H1 (cell line): ENCODE data around the gene PIK3R4. TPM values are rescaled to one million over a fixed set of nuclear protein-coding genes. Genes with fewer than 3 reads are reported as not detected.

Experiments
- ATF2 ChIP-seq: IDR thresholded peaks from 2 replicates; pipeline ENCODE4 v1.6.1; 2012; ENCODE audit warnings: low read length, inconsistent platforms
- BACH1 ChIP-seq: IDR thresholded peaks from 2 replicates; pipeline ENCODE4 v1.6.1; 2012; ENCODE audit warnings: low read length, improper control_type of control experiment
- CHD1 ChIP-seq: IDR thresholded peaks from 2 replicates; pipeline ENCODE4 v1.6.1; 2012; ENCODE audit warnings: low read depth, low read length, improper control_type of control experiment
- CTBP2 ChIP-seq: IDR thresholded peaks from 2 replicates; pipeline ENCODE4 v1.7.0; 2011; ENCODE audit warnings: borderline replicate concordance, mild to moderate bottlenecking, moderate library complexity, mixed read lengths, low read length; ENCODE audit not compliant: insufficient read depth, insufficient read length
- CTCF ChIP-seq, 3 experiments: IDR thresholded peaks; 1 replicate in 2 of 3; 2 replicates in 1 of 3; pipeline versions ENCODE4 v1.5.1 to v1.6.1; 2011; ENCODE audit warnings: low read length in 3 of 3, mild to moderate bottlenecking in 3 of 3, inconsistent platforms in 2 of 3, low read depth in 1 of 3, moderate library complexity in 1 of 3; ENCODE audit not compliant: insufficient read depth in 1 of 3; ENCODE audit errors: control extremely low read depth in 1 of 3
- GABPA ChIP-seq: IDR thresholded peaks from 2 replicates; pipeline ENCODE4 v1.6.1; 2011; ENCODE audit warnings: mild to moderate bottlenecking, low read length, moderate library complexity, borderline replicate concordance; ENCODE audit not compliant: insufficient read depth
- HDAC6 ChIP-seq: IDR thresholded peaks from one replicate; pipeline ENCODE4 v1.7.1; 2012; ENCODE audit warnings: low read depth, mild to moderate bottlenecking, inconsistent platforms, low read length, moderate library complexity
- JUN ChIP-seq: IDR thresholded peaks from 2 replicates; pipeline ENCODE4 v1.6.1; 2011; ENCODE audit warnings: low read depth, mild to moderate bottlenecking, improper control_type of control experiment, low read length
- PHF8 ChIP-seq: fragments of 200-600 bp; sonication (generic); conservative IDR thresholded peaks from 2 replicates; pipeline ENCODE4 v1.7.1; 2012; ENCODE audit warnings: low read depth, mild to moderate bottlenecking, inconsistent platforms, low read length, moderate library complexity
- SIN3A ChIP-seq, 2 experiments: IDR thresholded peaks in 1 of 2; conservative IDR thresholded peaks in 1 of 2; 2 replicates each; pipeline ENCODE4 v1.6.1; 2011 to 2012; ENCODE audit warnings: low read length in 2 of 2, improper control_type of control experiment in 1 of 2, low read depth in 1 of 2, mild to moderate bottlenecking in 1 of 2
- SIX5 ChIP-seq: IDR thresholded peaks from 2 replicates; pipeline ENCODE4 v1.6.1; 2011; ENCODE audit warnings: mild to moderate bottlenecking, low read depth, low read length
- SP4 ChIP-seq: IDR thresholded peaks from 2 replicates; pipeline ENCODE4 v1.6.1; 2012; ENCODE audit warnings: low read length, inconsistent platforms
- TAF7 ChIP-seq: optimal IDR thresholded peaks from 2 replicates; pipeline ENCODE3; 2011; ENCODE audit warnings: low read depth, mild to moderate bottlenecking, inconsistent platforms, low read length, moderate library complexity, borderline replicate concordance
- YY1 ChIP-seq: IDR thresholded peaks from 2 replicates; pipeline ENCODE4 v1.6.1; 2011; ENCODE audit warnings: low read depth, mild to moderate bottlenecking, low read length
- polyA plus RNA-seq, 7 experiments: library from polyadenylated mRNA; depleted of rRNA in 3 of 7; stranded (reverse) in 5 of 7; unstranded in 2 of 7; fragments of >200 nt in 5 of 7; fragments of 200-250 nt in 2 of 7; gene quantifications; 1 replicate in 5 of 7; 2 replicates in 1 of 7; 4 replicates in 1 of 7; pipeline versions ENCODE4 v1.2.1 to v1.2.3, GENCODE V29; 2011 to 2013; ENCODE audit warnings: missing spikeins in 2 of 7, mixed read lengths in 2 of 7
- total RNA-seq: library from RNA; stranded (reverse); fragmentation: NEBNext Ultra II Directional; extraction: Animal tissue kit (Norgen Biotek cat#: 25700); gene quantifications from 2 replicates; pipeline ENCODE4 v1.2.1, GENCODE V29; 2021

PIK3R4 gene
- total and polyA plus RNA-seq, 2 of the 8 experiments (the other 6 are each of a cell fraction or from before 2014, with no cell fraction given) = 43.8 to 87.4 TPM

- no peak for TF ChIP-seq TAF7
- no peak for TF ChIP-seq BACH1
- TF ChIP-seq CTBP2 = no peak
- no peak for TF ChIP-seq SP4
- no peak for TF ChIP-seq YY1
- TF ChIP-seq HDAC6 = no peak
- no peak for TF ChIP-seq PHF8
- TF ChIP-seq SIX5 = no peak
- TF ChIP-seq ATF2 = no peak
- TF ChIP-seq JUN = no peak
- no peak for TF ChIP-seq CHD1
- TF ChIP-seq SIN3A (conservative IDR thresholded peaks at IDR 0.05 in 1 of 2, IDR thresholded peaks at IDR 0.05 in 1 of 2; ENCODE audit: low read depth in 1 of 2, low read length in 2 of 2) = no peak
- peak; percentile 15 to 82 (median 61) for TF ChIP-seq CTCF (IDR thresholded peaks at IDR 0.05; ENCODE audit: control extremely low read depth in 1 of 3, insufficient read depth in 1 of 3, low read depth in 1 of 3, low read length in 3 of 3)
- no peak for TF ChIP-seq GABPA
Observed at GRCh38 chr3:130759692-130760338, 13.2 kb upstream of the PIK3R4 start (continued).
